ENCODE measurements around the gene PAPOLA.

PAPOLA gene

GRCh38 chr14:96616161-96616721 lies 114.1 kb downstream of the PAPOLA start:
- H3K4me3 ChIP-seq (ENCODE audit: low read depth, low read length): no peak overlapping the region
- H3K4me1 ChIP-seq (ENCODE audit: control insufficient read depth, insufficient read depth, low read length): no peaks in the 10 kb centered on the region
- ChIA-PET POLR2A (interaction anchor here (0.5 kb wide), 1 partner anchor 46 kb away, joined by 3 read pairs; no protein-coding TSS in a partner anchor), CTCF (no interaction called here)
- no peak for TF ChIP-seq GLIS1 (tag by site-specific recombination; IDR thresholded peaks at IDR 0.05)
- TF ChIP-seq ZNF624 (tag by site-specific recombination; IDR thresholded peaks at IDR 0.05): no peak
- TF ChIP-seq ZNF146 (tag by site-specific recombination; IDR thresholded peaks at IDR 0.05): no peak
- no peak for TF ChIP-seq MZF1 (tag by site-specific recombination; IDR thresholded peaks at IDR 0.05; ENCODE audit: borderline replicate concordance)
- no peak for TF ChIP-seq ZSCAN4 (tag by site-specific recombination; IDR thresholded peaks at IDR 0.05)
- TF ChIP-seq SP7 (tag by site-specific recombination; IDR thresholded peaks at IDR 0.05): no peak
- TF ChIP-seq TCF7L2 (IDR thresholded peaks at IDR 0.05; ENCODE audit: borderline replicate concordance, low read depth, low read length): no peak
- TF ChIP-seq ELK4 (IDR thresholded peaks at IDR 0.05; ENCODE audit: borderline replicate concordance, low read depth, low read length): no peak
- TF ChIP-seq ZNF19 (tag by site-specific recombination; IDR thresholded peaks at IDR 0.05; ENCODE audit: low read depth): no peak
- TF ChIP-seq ZNF184 (tag by site-specific recombination; IDR thresholded peaks at IDR 0.05): no peak
- no peak for TF ChIP-seq ZNF677 (tag by site-specific recombination; IDR thresholded peaks at IDR 0.05)
- TF ChIP-seq ZFP69B (tag by site-specific recombination; IDR thresholded peaks at IDR 0.05): no peak
- TF ChIP-seq SCRT2 (tag by site-specific recombination; IDR thresholded peaks at IDR 0.05): no peak
- no peak for TF ChIP-seq KLF16 (tag by site-specific recombination; IDR thresholded peaks at IDR 0.05)
- H3K9me3 ChIP-seq (ENCODE audit: control insufficient read depth, insufficient read depth, low read depth, low read length): no peaks in the 10 kb centered on the region
- no peak overlapping the region for H3K27ac ChIP-seq (ENCODE audit: extremely low read depth, low read depth, low read length)
- H3K36me3 ChIP-seq (ENCODE audit: control insufficient read depth in 2 of 2, insufficient read depth in 1 of 2, low read length in 2 of 2): no peaks in the 10 kb centered on the region

All from HEK293 (cell line).